Gastrocnemius medialis (tissue), 4 donors: Measurements from ENCODE around the gene TTLL5.

Source experiments
- POLR2A ChIP-seq, 2 donors: fragments of 450-650 bp; IDR thresholded peaks; one replicate each; pipeline ENCODE4 v1.6.1; 2017; ENCODE audit warnings: antibody characterized with exemption in 2 of 2, mild to moderate bottlenecking in 2 of 2, moderate library complexity in 2 of 2
- TF ChIP-seq, protein P1 (sequence below), 5 experiments: fragments of 450-650 bp in 3 of 5; fragments of 200-600 bp in 2 of 5; sonication (generic) in 2 of 5; IDR thresholded peaks in 4 of 5; conservative IDR thresholded peaks in 1 of 5; 1 replicate in 4 of 5; 2 replicates in 1 of 5; pipeline ENCODE4 v1.5.1; 2016 to 2019; ENCODE audit warnings: antibody characterized with exemption in 5 of 5, mild to moderate bottlenecking in 3 of 5, moderate library complexity in 3 of 5

DNA sequence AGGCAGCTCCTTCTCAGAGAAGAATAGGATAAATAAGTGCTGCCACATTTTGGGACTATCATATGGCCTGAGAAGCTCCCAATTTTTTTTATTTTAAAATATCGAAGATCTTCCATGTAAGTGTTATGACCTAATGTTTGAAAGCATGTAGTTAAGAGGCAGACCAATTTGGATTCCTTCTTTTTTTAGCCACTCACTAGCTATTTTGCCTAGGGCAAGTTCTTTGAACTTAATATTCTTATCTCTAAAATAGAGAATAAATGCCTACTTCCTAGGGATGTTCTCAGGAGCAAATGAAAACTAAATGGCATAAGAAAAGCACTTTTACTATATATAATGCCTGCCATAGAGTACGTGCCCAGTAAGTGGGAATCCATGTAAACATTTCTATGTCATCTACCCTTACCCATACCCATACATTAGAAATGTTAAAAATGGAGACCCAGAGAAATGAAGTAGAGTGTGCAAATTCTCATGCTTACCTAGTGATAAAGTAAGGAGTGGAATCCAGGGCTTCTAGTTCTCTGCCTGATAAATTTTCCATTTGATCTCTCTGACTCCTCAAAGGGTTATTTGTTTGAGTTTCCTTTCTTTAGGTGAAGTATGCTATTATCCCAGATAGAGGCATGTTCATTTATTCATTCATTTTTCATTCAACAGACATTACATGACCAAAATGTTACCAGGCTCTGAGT lies 172.4 kb downstream of the TTLL5 start:
- no peak for TF ChIP-seq POLR2A (IDR thresholded peaks at IDR 0.05)
- TF ChIP-seq, protein P1, sequence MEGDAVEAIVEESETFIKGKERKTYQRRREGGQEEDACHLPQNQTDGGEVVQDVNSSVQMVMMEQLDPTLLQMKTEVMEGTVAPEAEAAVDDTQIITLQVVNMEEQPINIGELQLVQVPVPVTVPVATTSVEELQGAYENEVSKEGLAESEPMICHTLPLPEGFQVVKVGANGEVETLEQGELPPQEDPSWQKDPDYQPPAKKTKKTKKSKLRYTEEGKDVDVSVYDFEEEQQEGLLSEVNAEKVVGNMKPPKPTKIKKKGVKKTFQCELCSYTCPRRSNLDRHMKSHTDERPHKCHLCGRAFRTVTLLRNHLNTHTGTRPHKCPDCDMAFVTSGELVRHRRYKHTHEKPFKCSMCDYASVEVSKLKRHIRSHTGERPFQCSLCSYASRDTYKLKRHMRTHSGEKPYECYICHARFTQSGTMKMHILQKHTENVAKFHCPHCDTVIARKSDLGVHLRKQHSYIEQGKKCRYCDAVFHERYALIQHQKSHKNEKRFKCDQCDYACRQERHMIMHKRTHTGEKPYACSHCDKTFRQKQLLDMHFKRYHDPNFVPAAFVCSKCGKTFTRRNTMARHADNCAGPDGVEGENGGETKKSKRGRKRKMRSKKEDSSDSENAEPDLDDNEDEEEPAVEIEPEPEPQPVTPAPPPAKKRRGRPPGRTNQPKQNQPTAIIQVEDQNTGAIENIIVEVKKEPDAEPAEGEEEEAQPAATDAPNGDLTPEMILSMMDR (IDR thresholded peaks at IDR 0.05 in 4 of 5, conservative IDR thresholded peaks at IDR 0.05 in 1 of 5), result no peak
